Dendritic cell treated with granulocyte-macrophage colony-stimulating factor and Interleukin-4, amounts not matched to agents 40 ng/mL and 50 ng/mL, for 4 days (primary cell): ENCODE data around the gene ANKHD1.
A peak's percentile ranks its signal among the peaks of the same experiment; 100 is the strongest.

Experiments
- H3K27ac Mint-ChIP-seq: one replicate; pipeline ENCODE4 v1.8.0; 2022; ENCODE audit warnings: mild to moderate bottlenecking, mixed read lengths
- H3K27me3 Mint-ChIP-seq: one replicate; pipeline ENCODE4 v1.8.0; 2022; ENCODE audit warnings: mild to moderate bottlenecking, mixed read lengths
- H3K36me3 Mint-ChIP-seq: one replicate; pipeline ENCODE4 v1.8.0; 2022; ENCODE audit warnings: low read depth, mixed read lengths
- H3K4me1 Mint-ChIP-seq: one replicate; pipeline ENCODE4 v1.8.0; 2022; ENCODE audit warnings: low read depth, mixed read lengths
- H3K4me3 Mint-ChIP-seq: one replicate; pipeline ENCODE4 v1.8.0; 2022; ENCODE audit warnings: mild to moderate bottlenecking, moderate library complexity, mixed read lengths
- H3K9me3 Mint-ChIP-seq: one replicate; pipeline ENCODE4 v1.8.0; 2022; ENCODE audit warnings: mixed read lengths
- intact Hi-C: fragments of 100-400 bp; cut with micrococcal nuclease; formaldehyde crosslinking; loops from one replicate; pipeline ENCODE4 v1.15.0; 2022

Gene ANKHD1

DNA sequence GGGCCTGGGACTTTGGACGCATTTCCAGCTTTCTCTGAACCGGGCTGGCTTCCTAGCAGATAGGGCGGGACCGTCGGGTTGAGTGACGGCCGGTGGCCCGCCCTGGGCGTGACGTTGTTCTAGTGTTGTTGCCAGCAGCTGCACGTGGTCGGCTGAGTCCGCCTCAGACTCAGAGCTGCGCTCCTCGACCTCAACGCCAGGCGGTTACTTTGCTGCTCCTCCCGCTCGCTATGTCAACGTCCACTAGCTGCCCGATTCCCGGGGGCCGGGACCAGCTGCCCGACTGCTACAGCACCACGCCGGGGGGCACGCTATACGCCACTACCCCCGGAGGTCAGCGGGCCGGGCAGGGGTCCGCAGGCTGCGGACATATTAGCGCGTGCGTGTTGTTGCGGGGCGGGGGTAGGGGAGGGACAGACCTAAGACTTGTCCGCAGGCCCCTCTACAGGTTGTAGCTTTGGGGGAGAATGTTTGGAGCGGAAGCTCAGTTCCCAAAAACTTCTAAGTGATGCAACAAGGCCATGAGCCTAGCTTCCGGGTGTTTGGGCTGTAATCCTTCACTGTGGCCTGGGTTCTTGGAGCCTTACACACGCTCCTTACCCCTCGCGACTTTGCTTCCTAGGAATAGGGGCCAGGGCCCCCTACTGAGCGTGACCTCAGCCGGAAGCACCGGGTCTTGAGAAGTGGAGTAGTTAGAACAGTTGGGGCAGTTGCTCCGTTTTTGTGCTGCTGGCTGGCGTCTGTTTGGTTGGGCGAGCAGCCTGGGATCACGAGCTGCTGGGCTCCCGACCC, 146.1 kb downstream of the ANKHD1 start, which contains the start of gene EIF4EBP3:
Gene EIF4EBP3 (plus strand): TSS at position 155 of the 792 bp plus-strand sequence. CDS start 76 bp downstream, at position 231.
- Mint-ChIP-seq H3K27me3 (no peaks in the 10 kb centered on the region), H3K4me1 (peaks cover 49% of the 10 kb centered on the region), H3K36me3 (peaks cover 72% of the 10 kb centered on the region), H3K9me3 (no peaks in the 10 kb centered on the region), H3K4me3 (peak within 1 kb of the TSS; percentile 74), H3K27ac (peak within 1 kb of the TSS; percentile 94)
- intact Hi-C loops: loop anchor here (1.0 to 5.0 kb wide), 5 partner anchors 17 to 165 kb away; partner anchors contain the start of genes APBB3, HARS1, HARS2 and SLC35A4

GRCh38 chr5:140548300-140548688, 146.7 kb downstream of the ANKHD1 start:
- Mint-ChIP-seq H3K36me3 (peaks cover 73% of the 10 kb centered on the region), H3K9me3 (no peaks in the 10 kb centered on the region), H3K4me1 (peaks cover 54% of the 10 kb centered on the region), H3K27me3 (no peaks in the 10 kb centered on the region), H3K27ac (peak overlapping the region; percentile 94), H3K4me3 (peak overlapping the region; percentile 74)
- intact Hi-C loops: loop anchor here (1.0 to 5.0 kb wide), 3 partner anchors 84 to 164 kb away; partner anchors contain the start of gene TMCO6

- H3K4me1 Mint-ChIP-seq: peaks cover 59% of the 10 kb centered on the region
- no peaks in the 10 kb centered on the region for H3K9me3 Mint-ChIP-seq
- H3K36me3 Mint-ChIP-seq: peaks cover 73% of the 10 kb centered on the region
- intact Hi-C loops: loop anchor here (1.0 to 5.0 kb wide), 4 partner anchors 9 to 164 kb away; partner anchors contain the start of genes SRA1 and TMCO6
- H3K27me3 Mint-ChIP-seq: no peaks in the 10 kb centered on the region
- H3K4me3 Mint-ChIP-seq: peak overlapping the region; percentile 45
- H3K27ac Mint-ChIP-seq: peak overlapping the region; percentile 94
Measured at GRCh38 chr5:140548791-140549190, 147.2 kb downstream of the ANKHD1 start.

DNA sequence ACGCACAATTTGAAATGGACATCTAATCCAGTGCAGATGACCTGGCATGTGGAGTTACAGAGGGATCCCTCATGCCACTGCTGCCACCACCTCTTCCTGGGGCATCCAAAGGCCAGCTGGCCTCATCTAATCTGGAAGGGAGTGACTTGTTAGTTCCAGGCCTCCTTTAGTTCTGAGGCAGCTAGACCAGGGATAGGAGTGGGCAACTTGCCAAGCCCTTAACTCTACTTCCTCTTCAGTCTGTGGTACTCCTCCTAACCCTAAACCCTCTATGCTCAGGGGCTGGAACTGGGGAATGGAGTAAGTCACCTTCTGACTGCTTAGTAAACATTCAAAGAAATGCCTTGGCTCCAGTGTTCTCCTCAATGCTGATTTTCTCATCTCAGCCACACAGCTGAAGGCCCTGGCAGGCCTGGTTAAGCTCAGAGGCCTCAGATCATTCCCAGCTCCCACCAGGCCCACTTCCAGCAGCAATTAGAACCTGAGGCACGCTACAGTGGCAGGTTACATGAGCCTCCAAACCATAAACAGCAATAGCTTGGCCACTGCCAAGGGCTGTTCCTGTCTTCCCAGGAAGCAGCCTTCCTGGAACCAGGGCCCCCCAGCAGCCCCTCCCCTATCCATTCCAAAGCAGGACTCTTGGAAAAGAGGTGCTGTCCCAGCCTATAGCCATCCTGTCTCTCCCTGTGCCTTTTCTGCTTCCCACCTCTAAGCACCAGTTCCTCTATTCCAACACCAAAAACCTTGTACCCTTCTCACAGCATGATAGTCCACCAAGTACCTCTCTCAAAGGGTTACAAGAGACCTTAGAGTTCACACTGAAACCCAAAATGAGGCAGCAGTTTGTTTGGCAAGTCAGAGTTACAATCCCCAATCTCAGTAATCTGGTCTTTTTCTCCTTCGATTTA, 147.9 kb downstream of the ANKHD1 start:
- Mint-ChIP-seq H3K4me3 (peak overlapping the region; percentile 45), H3K27me3 (no peaks in the 10 kb centered on the region), H3K27ac (peak overlapping the region; percentile 94), H3K4me1 (peaks cover 66% of the 10 kb centered on the region), H3K9me3 (no peaks in the 10 kb centered on the region), H3K36me3 (peaks cover 73% of the 10 kb centered on the region)
- intact Hi-C loops: loop anchor here (1.0 to 5.0 kb wide), 3 partner anchors 8 to 163 kb away; partner anchors contain the start of genes SRA1 and TMCO6

- H3K9me3 Mint-ChIP-seq: no peaks in the 10 kb centered on the region
- H3K4me1 Mint-ChIP-seq: peaks cover 75% of the 10 kb centered on the region
- H3K36me3 Mint-ChIP-seq: peaks cover 73% of the 10 kb centered on the region
- no peaks in the 10 kb centered on the region for H3K27me3 Mint-ChIP-seq
- no peak overlapping the region for H3K4me3 Mint-ChIP-seq
- intact Hi-C loops: no loop called here
- peak overlapping the region; percentile 94 for H3K27ac Mint-ChIP-seq
Measured at GRCh38 chr5:140550147-140551079, 148.8 kb downstream of the ANKHD1 start.

- intact Hi-C loops: no loop called here
- Mint-ChIP-seq H3K9me3 (no peaks in the 10 kb centered on the region), H3K4me3 (no peak overlapping the region), H3K27ac (no peak overlapping the region), H3K4me1 (peaks cover 75% of the 10 kb centered on the region), H3K36me3 (peaks cover 71% of the 10 kb centered on the region), H3K27me3 (no peaks in the 10 kb centered on the region)
Measured at GRCh38 chr5:140551872-140552271, 150.2 kb downstream of the ANKHD1 start.

DNA sequence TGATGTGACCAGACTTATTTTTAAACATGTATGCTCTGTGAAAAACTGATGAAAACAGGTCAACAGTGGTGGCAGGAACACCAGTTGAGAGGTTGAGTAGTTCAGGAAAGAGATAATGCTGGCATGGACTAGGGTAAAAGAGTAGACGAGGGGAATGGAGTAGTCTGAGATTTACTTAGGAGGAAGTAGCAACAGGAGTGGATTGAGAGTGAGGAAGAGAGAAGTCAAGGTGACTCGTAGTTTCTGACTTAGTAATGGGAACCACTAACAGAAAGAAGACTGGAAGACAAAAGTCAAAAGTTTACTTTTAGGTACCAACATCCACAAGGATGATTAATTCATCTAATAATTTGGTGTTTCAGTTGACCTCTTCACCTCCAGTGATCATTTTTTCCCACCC, 152.0 kb downstream of the ANKHD1 start:
- intact Hi-C loops: no loop called here
- no peaks in the 10 kb centered on the region for H3K9me3 Mint-ChIP-seq
- peaks cover 68% of the 10 kb centered on the region for H3K4me1 Mint-ChIP-seq
- no peaks in the 10 kb centered on the region for H3K27me3 Mint-ChIP-seq
- peak overlapping the region; percentile 39 for H3K27ac Mint-ChIP-seq
- H3K4me3 Mint-ChIP-seq: no peak overlapping the region
- peaks cover 70% of the 10 kb centered on the region for H3K36me3 Mint-ChIP-seq

- intact Hi-C loops: no loop called here
- Mint-ChIP-seq H3K4me1 (peaks cover 66% of the 10 kb centered on the region), H3K4me3 (no peak overlapping the region)
Measured at GRCh38 chr5:140554454-140554853, 152.8 kb downstream of the ANKHD1 start.

DNA sequence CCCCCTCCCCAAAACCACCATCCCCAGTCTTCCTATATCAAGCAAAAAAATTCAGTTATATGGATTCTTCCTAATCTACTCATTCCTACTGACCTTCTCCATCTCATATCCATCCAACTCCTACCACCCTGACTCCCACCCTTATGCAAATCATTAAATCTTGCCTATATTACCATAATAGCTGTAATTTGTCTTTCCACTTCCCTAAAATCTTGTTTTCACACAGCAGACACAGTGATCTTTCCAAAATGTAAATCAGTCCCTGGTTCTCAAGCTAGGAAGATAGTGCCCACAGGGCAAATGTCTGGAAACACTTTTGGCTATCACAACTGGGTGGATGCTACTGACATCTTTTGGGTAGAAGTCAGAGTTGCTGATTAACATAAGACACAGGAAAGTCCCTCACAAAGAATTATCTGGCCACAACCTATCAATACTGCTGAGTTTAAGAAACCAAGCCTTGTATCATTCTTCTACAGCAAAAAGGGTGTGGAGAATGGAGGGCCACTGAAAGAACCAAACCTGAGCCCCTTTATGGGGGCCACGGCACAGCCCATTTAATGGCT, 154.2 kb downstream of the ANKHD1 start:
- Mint-ChIP-seq H3K4me3 (peak overlapping the region; percentile 33), H3K27me3 (no peaks in the 10 kb centered on the region), H3K36me3 (peaks cover 62% of the 10 kb centered on the region), H3K27ac (peak overlapping the region; percentile 94), H3K9me3 (no peaks in the 10 kb centered on the region), H3K4me1 (peaks cover 60% of the 10 kb centered on the region)
- intact Hi-C loops: no loop called here

More at GRCh38 chr5:140554454-140554853, 152.8 kb downstream of the ANKHD1 start:
- Mint-ChIP-seq H3K27ac (no peak overlapping the region), H3K36me3 (peaks cover 62% of the 10 kb centered on the region), H3K9me3 (no peaks in the 10 kb centered on the region), H3K27me3 (no peaks in the 10 kb centered on the region)

DNA sequence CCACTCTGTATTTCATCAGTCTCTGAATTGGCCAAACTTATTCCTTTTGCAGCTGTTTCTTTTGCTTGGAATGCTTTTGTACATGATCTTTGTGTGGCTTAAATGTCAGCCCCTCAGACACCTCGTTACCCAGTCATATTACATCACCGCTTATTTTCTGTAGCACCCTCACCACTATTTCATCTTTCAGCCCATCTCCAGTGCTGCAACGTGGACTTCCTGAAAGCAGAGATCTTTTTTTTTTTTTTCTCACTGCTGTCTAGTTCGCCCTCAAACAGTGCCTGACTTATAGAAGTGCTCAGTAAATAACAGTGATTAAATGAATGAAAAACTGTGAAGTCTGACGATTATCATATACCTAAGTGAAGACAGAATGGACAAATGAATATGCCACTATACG, 154.8 kb downstream of the ANKHD1 start:
- intact Hi-C loops: no loop called here
- H3K9me3 Mint-ChIP-seq: no peaks in the 10 kb centered on the region

GRCh38 chr5:140557136-140557805, 155.6 kb downstream of the ANKHD1 start, which contains the start of gene SRA1:
TSS of gene SRA1 (minus strand) at chr5:140557473. CDS start at chr5:140557452, 21 bp downstream.
- peaks cover 60% of the 10 kb centered on the region for H3K4me1 Mint-ChIP-seq
- peaks cover 60% of the 10 kb centered on the region for H3K36me3 Mint-ChIP-seq
- H3K27me3 Mint-ChIP-seq: no peaks in the 10 kb centered on the region
- peak within 1 kb of the TSS; percentile 82 for H3K4me3 Mint-ChIP-seq
- no peaks in the 10 kb centered on the region for H3K9me3 Mint-ChIP-seq
- H3K27ac Mint-ChIP-seq: peak within 1 kb of the TSS; percentile 94
- intact Hi-C loops: loop anchor here (1.0 kb wide), 1 partner anchor 8 kb away; no protein-coding TSS in a partner anchor

More for the DNA sequence above, 154.8 kb downstream of the ANKHD1 start:
- Mint-ChIP-seq H3K27ac (peak overlapping the region; percentile 94), H3K27me3 (no peaks in the 10 kb centered on the region), H3K4me1 (peaks cover 60% of the 10 kb centered on the region), H3K36me3 (peaks cover 62% of the 10 kb centered on the region), H3K4me3 (peak overlapping the region; percentile 82)

GRCh38 chr5:140557965-140558364, 156.3 kb downstream of the ANKHD1 start:
- Mint-ChIP-seq H3K36me3 (peaks cover 56% of the 10 kb centered on the region), H3K27ac (peak overlapping the region; percentile 94), H3K4me3 (peak overlapping the region; percentile 82), H3K4me1 (peaks cover 58% of the 10 kb centered on the region), H3K27me3 (no peaks in the 10 kb centered on the region), H3K9me3 (no peaks in the 10 kb centered on the region)
- intact Hi-C loops: loop anchor here (1.0 kb wide), 1 partner anchor 9 kb away; no protein-coding TSS in a partner anchor
